WERI-Rb-1 (cell line): Measurements from ENCODE around the gene RFT1.

Experiments
- DNase-seq: peaks from one replicate; pipeline ENCODE4 v3.0.0-alpha.2; 2020
- H3K27ac ChIP-seq: fragments of 250-450 bp; sonication (Bioruptor Pico); 2 replicates; pipeline ENCODE4 v1.5.1; 2020; ENCODE audit warnings: mild to moderate bottlenecking, moderate library complexity
- H3K27me3 ChIP-seq: fragments of 250-450 bp; sonication (Bioruptor Pico); 2 replicates; pipeline ENCODE4 v1.5.1; 2021; ENCODE audit warnings: mild to moderate bottlenecking, low read depth, moderate library complexity; ENCODE audit not compliant: insufficient read depth, severe bottlenecking
- H3K36me3 ChIP-seq: fragments of 250-450 bp; sonication (Bioruptor Pico); 2 replicates; pipeline ENCODE4 v1.5.1; 2020; ENCODE audit warnings: mild to moderate bottlenecking, moderate library complexity
- H3K4me3 ChIP-seq: 2 replicates; pipeline ENCODE4 v1.5.1; 2011; ENCODE audit warnings: low read depth, mild to moderate bottlenecking, control low read depth, low read length
- H3K9me3 ChIP-seq: fragments of 250-450 bp; sonication (Bioruptor Pico); 2 replicates; pipeline ENCODE4 v1.5.1; 2021; ENCODE audit warnings: mild to moderate bottlenecking, moderate library complexity; ENCODE audit not compliant: severe bottlenecking
- CTCF ChIP-seq: IDR thresholded peaks from 2 replicates; pipeline ENCODE4 v1.5.1; 2011; ENCODE audit warnings: low read depth, mild to moderate bottlenecking, control low read depth, inconsistent platforms, low read length

The RFT1 gene

GRCh38 chr3:53109190-53109589 lies 21.0 kb downstream of the RFT1 start:
- TF ChIP-seq CTCF: no peak
- no peaks in the 10 kb centered on the region for H3K9me3 ChIP-seq
- no peaks in the 10 kb centered on the region for H3K27me3 ChIP-seq
- no peak overlapping the region for H3K4me3 ChIP-seq
- no peak for DNase-seq
- H3K27ac ChIP-seq: no peak overlapping the region
- H3K36me3 ChIP-seq: peaks cover 9% of the 10 kb centered on the region

GRCh38 chr3:53104762-53105161 lies 25.5 kb downstream of the RFT1 start:
- Histone ChIP-seq H3K27me3 (no peaks in the 10 kb centered on the region), H3K36me3 (peaks cover 9% of the 10 kb centered on the region), H3K9me3 (no peaks in the 10 kb centered on the region), H3K4me3 (no peak overlapping the region), H3K27ac (no peak overlapping the region)
- TF ChIP-seq CTCF: no peak
- DNase-seq: no peak

GRCh38 chr3:53103397-53104296 lies 26.6 kb downstream of the RFT1 start:
- no peak for DNase-seq
- Histone ChIP-seq H3K4me3 (no peak overlapping the region), H3K9me3 (no peaks in the 10 kb centered on the region), H3K27me3 (no peaks in the 10 kb centered on the region), H3K36me3 (peaks cover 6% of the 10 kb centered on the region; the same call in 1 of the 2 replicates), H3K27ac (no peak overlapping the region)
- no peak for TF ChIP-seq CTCF

GRCh38 chr3:53102601-53103147 lies 27.6 kb downstream of the RFT1 start:
- Histone ChIP-seq H3K36me3 (peaks cover 6% of the 10 kb centered on the region; the same call in 1 of the 2 replicates), H3K4me3 (no peak overlapping the region), H3K27me3 (no peaks in the 10 kb centered on the region), H3K9me3 (no peaks in the 10 kb centered on the region), H3K27ac (no peak overlapping the region)
- no peak for TF ChIP-seq CTCF
- DNase-seq: no peak

GRCh38 chr3:53101956-53102355 lies 28.3 kb downstream of the RFT1 start:
- Histone ChIP-seq H3K4me3 (no peak overlapping the region), H3K36me3 (peaks cover 6% of the 10 kb centered on the region; the same call in 1 of the 2 replicates), H3K27ac (no peak overlapping the region), H3K9me3 (no peaks in the 10 kb centered on the region), H3K27me3 (no peaks in the 10 kb centered on the region)
- no peak for DNase-seq
- TF ChIP-seq CTCF: no peak
